Inferior parietal cortex (tissue), 1 donor: ENCODE data around the gene SLC25A34.

Experiments used
- DNase-seq: peaks from one replicate; pipeline ENCODE4 v3.0.0-alpha.2; 2016; ENCODE audit errors: extremely low spot score

Gene SLC25A34

DNA sequence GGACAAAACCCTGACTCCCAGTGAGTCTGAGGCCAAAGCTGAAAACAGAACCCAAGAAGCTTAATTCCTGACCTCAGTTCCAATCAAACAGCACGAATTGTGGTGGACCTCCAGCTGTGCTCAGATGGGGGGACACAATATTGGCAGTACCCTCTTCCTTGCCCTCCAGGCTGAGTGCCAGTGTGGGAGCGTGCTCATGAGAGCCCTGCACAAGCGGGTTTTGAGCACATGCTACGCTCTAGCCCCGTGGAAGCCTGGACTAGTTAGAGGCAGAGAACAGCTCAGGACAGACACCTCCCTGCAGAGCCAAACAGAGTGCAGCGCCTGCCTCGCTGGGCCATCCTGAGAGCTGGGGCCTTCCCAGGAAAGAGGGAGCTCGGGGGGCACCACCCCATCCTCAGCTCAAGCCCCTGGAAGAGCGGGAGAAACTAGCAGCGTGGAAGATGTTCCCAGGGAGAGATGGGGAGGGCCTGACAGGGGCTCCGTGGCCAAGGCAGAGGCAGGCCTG lies 2.8 kb upstream of the SLC25A34 start:
- no peak for DNase-seq

DNA sequence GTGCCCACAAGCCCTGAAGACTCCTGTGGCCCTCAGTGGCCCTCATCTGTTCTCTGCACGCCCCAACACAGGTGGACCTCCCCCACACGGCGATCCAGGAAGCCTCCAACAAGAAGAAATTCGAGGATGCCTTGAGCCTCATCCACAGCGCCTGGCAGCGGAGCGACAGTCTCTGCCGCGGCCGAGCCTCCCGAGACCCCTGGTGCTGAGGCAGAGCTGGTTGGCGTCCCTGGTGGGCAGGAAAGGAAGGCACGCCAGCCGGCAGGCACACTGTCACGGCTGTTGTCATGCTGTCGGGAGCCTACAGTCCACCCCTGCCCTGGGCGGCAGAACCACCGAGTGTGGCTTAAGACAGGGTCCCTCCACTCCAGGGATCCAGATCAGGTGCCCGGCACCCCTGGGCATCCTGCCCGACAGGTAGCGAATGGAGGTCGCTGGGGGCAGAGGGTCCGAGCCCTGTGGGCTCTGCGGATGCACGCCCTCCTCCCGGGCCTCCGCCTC lies 2.3 kb upstream of the SLC25A34 start:
- no peak for DNase-seq

DNA sequence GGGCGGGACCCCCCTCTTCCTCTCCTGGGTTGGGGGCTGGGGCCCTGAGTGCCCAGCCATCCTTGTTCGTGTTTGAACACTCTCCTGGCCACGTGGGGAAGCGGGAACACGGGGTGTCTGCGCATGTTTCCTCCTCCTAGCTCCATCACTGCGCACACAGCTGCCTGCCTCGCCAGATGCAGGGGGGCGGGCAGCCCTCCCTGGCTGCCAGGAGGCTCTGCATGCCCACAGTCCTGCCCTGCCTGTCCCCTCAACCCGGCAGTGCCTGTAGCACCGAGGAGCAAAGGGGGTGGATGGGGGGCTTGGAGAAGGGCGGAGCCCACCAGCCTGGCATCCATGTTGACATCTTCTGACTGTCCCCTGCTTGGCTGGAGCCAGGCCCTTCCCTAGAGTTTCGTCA lies 1.8 kb upstream of the SLC25A34 start:
- no peak for DNase-seq

DNA sequence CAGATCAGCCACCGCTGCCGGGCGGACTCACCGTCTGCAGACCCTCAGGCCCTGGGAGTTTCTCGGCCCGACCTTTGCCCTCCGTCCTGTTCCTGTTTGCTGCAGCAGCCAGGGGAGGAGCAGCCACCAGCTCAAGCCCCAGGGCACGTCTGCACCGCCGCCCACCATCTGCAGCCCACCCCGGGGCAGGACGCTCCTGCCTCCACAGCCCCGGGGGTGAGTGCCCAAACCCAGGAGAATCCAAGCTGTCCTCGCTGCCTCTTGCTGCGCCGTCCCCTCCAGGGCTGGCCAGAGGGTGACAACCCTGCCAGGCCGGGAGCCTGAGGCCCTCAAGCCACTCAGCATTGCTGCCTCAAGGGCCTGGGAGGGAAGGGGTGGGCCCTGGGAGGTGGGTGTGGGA lies 1.2 kb upstream of the SLC25A34 start:
- DNase-seq = no peak

DNA sequence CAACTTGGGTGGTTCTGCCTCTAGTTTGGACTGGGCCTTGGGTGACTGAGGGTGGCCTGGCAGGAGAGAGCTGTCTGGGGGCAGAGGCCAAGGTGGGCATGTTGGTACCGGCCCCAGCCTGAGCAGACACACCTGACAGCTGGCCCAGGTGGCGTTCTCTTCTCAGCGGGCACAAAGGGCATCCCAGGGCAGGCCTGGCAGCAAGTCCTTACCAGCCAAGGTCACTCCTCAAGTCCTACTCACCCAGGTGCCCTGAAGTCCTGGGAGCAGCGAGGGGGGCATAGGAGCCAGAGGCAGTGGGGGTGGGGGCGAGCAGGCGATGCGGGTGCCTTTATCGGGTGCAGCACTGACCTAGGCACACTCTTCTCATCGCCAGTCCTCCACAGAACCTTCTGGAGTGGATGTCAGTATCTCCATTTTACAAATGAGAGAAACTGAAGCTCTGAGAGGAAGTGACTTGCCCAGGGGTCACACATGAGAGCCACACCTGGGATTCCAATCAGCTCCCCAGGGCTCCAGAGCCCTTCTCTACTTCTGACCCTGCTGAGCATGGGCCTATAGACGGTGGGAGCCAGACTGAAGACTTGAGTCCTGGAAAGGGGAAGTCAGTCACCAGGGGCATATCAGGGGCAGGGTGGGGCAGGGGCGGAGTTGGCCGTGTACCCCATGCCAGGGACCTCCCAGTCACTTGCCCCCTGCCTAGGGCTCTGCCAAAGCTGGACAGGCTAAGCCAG lies 587 bp upstream of the SLC25A34 start:
- DNase-seq = no peak

DNA sequence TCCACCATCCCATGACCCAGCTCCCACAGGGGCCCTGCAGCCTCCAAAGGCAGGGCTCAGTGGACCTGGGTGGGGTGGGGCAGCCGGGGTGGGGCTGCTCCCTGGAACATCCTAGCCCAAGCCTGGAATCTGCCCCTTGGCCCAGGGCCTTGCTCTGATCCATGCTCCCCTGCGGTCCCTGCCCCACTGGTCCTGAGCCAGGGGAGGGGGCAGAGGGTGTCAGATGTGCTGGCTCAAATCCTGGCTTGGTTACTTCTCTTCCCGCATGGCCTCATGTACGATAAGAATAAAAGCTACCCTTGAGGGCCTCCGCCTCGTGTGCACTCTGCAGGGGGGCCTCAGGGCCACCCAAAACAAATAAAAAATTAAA lies 819 bp downstream of the SLC25A34 start:
- no peak for DNase-seq

DNA sequence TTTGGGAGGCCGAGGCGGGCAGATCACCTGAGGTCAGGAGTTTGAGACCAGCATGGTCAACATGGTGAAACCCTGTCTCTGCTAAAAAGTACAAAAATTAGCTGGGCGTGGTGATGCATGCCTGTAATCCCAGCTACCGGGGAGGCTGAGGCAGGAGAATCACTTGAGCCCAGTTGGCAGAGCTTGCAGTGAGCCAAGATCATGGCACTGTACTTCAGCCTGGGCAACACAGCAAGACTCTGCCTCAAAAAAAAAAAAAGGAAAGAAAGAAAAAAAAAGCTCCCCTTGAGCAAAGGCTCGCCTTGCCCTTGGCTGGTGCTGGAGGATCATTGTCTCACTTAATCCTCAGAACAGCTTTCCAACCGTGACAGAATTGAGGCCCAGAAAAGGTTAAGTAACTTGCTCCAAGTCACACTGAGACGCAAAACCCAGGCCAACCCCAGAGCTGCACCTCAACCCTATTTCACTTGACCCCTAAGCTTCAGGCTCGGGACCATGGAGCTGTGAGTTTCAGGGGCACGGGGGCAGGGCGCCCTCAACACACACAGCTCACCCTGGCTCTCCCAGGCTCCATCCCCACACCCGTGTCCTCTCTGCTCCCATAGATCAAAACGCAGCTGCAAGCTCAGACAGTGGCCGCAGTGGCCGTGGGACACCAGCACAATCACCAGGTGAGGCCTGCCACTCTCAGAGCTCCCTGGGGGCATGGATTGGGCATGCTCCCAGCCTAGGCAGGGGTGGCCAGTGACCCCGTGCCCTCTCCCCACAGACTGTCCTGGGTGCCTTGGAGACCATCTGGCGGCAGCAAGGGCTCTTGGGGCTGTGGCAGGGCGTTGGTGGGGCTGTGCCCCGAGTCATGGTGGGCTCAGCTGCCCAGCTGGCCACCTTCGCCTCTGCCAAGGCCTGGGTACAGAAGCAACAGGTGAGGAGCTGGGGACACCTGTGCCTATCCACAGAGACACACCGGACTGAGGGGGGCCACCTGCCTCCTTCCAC lies 1.6 kb downstream of the SLC25A34 start:
- no peak for DNase-seq

DNA sequence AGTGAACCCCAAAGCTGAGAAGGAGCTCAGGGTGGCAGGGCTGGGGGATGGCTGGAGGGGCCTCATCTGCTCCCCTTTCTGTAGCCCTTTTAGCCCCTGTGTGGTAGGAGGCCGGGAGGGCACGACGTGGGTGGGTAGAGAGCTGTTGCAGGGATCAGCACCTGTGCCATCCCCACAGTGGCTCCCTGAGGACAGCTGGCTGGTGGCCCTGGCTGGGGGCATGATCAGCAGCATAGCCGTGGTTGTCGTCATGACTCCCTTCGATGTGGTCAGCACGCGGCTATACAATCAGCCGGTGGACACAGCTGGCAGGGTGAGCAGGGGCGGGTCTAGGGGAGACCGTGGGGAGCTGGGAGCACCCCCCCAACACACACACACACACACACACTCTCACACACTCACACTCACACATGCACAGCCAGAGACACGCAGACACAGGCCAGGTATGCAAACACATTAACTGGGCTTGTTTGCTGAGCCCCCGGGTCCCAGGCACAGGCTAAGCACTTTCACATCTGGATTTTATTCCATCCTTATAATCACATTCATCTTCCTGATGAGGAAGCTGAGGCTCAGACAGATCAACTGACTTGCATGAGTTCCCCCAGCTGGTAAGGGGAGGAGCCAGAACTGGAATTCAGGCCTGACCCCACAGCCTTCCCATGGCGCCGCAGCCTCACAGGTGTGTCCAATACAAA lies 2.5 kb downstream of the SLC25A34 start:
- no peak for DNase-seq

DNA sequence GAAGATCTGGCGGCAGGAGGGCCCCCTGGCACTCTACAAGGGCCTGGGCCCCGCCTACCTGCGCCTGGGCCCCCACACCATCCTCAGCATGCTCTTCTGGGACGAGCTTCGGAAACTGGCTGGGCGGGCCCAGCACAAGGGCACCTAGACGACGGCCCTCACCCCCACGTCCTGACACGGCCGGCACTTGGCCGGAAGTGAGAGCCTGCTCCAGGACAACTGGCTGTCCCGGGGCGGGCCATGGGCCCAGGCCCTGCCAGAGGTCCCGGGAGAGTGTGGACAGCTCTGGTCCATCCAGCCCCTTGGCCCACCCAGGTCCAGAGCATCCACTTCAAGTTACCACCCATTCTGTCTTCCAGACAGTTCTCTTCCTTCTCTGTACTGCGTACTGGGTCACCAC lies 3.2 kb downstream of the SLC25A34 start:
- no peak for DNase-seq

DNA sequence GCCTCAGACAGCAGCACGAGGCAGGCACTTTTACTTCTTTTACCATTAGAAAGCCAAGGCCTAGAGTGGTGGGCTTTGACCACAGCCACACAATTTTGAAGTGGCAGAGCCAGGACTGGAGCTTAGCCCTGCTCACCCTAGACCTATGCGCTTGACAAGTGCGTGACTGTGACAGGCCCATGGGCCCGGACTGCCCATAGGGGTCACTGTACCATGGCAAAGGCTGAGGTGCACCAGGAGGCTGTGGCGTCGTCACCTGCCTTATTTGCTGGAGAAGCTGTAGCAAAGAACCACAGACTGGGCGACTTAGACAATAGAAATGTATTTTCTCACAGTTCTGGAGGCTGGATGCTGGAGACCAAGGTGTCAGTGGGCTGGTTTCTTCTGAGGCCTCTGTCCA lies 3.7 kb downstream of the SLC25A34 start:
- DNase-seq = no peak

DNA sequence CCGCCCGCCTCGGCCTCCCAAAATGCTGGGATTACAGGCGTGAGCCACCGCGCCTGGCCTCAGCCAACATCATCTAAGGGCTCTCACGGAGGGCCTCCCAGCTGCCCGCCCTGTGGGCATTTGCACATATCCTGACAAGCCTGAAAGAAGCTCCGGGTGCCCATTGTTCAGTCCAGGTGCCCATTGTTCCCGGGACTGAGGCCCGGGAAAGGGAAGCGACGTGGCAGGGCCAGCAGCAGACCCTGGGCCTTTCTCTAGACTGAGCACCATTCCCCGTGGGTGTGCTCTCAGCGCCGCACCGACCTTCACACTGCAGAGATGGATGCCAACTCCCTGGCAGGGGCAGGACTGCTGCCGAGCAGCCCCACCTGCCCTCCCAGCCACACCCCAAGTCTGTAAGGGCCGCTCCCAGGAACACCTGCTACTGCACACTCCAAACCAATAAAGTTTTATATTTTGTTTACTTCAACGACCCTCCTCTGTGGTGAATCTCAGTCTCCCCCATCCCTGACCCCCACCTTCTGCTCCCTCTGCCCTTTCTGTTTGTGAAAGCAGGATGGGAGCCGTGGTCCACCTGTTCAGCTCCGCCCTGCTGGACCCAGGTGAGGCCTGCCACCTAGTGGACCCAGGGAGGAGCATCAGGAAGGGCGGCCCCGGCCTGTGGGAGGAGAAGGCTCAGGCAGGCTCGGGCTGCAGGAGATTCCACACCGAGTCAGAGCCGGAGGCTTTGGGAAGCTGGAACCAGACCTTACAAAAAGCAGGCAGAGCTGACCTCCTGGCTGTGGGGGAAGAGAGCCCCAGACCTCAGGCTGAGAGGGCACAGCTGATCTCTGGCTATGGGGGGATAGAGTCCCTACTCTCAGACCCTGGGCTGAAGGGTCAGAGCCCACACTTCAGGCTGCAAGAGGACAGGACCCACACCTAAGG lies 5.1 kb downstream of the SLC25A34 start:
- DNase-seq = peak; percentile 69

DNA sequence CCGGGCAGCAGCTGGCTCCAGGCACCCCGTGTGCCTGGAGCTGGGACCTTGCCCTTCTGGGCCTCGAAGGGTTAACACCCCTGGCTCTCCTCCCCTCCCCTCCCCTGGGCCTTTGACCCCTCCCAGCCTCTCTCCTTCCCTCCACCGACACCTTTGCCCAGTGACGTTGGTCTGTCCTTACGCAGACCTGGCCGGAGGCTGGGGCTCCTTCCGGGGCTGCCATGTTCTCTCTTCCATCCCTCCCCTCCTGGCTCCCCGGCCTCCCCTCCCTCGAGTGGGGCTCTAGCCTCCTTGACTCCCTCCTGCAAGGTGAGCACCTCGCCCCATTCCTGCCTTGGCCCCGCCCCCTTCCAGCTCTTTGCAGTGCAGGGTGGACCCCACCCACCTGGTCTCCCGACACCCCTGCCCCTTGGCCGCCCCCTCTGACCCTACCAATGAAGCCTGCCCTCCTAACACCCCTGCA lies 6.3 kb downstream of the SLC25A34 start, which contains the start of gene TMEM82:
TMEM82 (plus strand) TSS at position 161 of the 463 bp plus-strand sequence; CDS start at position 222, 61 bp downstream.
- DNase-seq = no peak

DNA sequence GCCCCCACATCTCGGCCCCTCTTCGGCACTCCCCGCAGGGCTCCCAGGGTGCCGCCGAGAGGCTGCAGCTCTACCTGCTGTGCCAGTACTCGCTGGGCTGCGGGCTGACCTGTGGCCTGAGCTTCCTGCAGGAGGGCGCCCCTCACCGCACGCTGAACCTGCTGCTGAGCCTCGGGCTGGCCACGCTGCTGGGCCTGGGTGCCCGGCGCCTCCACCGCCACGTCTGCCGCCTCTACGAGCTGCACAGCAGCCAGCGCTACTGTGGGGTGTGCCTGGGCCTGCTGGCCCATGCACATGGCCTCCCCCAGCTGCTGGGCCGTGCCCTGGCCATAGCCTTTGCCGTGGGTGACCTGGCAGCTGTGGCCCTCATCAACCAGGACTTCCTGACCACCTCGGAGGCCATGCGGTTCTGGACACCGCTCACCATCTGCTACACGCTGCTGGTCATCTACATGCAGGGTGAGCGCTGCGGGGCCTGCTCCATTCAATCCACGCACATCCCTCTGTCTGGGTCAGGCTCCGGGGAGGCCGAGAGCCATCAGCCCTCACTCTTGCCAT lies 8.1 kb downstream of the SLC25A34 start:
- DNase-seq = no peak

DNA sequence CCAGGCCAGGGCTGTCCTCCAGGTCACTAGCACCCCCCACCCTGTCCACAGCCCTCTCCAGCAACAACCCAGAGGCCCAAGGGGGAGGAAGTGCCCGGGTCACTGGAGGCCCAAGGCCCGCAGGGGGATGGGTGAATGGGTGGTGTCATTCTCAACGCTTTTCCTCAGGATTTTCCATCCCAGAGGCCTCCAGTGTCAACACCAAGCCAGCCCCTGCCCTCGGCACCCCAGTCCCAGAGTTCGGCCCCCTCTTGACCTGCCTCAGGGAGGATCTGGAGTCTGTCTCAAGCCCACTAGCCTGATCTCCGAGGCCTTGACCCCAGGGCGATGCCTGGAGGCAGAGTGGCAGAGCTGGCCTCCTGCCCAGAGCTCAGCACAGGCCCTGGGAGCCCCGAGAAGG lies 11.3 kb downstream of the SLC25A34 start:
- no peak for DNase-seq

DNA sequence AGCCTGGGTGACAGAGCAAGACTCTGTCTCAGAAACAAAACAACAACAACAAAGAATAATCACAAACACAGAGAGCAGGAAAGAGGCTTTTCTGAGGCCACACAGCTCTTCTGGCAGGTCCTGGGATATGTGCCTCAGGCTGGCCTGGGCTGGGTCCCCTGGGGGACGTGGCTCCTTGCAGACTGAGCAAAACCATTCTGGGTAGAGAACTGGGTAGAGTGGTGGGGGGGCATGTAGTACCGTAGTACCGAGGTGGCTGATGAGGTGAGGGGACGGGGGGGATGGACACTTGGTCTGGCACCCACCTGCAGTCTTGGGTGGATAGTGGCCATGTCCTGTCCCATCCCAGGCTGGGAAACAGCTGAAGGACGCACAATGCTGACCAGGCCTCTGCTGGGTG lies 12.2 kb downstream of the SLC25A34 start:
- no peak for DNase-seq

DNA sequence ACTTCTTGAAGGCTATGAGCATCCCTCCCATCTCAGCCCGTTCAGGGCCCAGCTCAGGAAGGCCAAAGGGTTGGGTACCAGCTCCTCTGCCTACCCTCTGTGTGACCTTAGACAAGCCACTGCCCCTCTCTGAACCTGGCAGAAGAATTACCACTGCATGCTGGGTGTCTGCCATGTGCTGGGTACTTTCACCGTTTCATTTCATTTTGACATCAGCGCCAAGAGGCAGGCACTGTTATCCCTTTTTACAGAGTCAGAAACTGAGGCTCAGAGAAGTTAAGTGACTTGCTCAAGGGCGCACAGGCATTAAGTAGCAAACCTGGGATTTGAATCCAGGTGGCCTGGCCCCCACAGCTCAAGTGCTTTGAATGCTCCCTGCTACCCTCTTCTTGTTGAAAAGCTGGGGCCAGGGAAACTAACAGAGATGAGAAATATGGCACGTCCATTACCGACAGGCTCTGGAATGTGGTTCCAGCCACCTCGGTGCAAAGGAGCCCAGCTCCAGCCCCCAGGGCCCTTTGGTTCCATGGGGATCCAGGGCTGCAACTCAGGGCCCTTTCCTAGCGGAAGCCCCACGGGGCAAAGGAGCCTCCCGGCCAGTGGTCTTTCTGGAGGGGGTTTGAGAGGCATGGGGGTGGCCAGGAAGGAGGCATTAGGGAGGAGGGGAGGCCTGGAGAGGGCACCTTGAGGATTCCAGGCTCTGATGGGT lies 12.8 kb downstream of the SLC25A34 start:
- no peak for DNase-seq

DNA sequence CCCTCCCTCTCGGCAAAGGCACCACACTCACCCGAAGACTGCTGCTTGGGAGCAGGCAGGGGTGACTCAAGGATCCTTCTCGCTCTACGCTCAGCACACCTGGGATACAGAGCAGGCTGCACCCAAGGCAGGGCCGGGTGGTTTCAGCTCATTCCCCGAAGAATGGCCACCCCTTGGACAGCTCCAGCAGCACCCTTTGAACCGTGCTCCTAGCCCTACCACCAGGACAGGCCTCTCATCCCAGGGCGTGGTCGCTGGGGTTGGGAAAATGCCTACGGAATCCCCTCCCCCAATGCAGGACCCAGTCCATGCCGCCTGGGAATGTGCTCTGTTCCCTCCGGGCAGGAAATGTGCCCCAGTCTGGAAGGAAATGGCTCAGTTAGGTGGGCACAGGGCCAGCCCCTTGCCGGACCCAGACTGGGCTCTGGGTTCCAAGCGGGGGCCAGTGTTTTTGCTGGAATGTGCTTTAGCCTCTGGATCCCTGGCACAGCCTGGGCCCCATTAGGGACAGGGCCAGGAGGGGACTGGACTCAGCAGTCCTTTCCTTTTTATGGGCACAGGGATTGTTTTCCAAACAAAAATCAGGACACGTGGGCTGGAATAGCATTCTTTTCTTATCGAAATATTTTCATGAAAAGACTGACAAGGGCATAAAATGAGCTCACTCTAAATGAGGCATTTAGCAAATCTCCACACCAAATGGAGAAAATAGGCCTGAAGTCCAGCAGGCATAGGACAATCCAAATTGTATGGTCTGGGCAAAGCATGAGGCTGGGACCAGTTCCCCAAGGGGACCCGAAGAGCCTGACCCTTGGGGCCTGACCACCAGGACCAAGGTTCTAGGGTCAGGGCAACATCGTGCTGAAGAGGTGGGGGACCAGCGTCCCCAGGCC lies 13.6 kb downstream of the SLC25A34 start:
- DNase-seq = no peak

DNA sequence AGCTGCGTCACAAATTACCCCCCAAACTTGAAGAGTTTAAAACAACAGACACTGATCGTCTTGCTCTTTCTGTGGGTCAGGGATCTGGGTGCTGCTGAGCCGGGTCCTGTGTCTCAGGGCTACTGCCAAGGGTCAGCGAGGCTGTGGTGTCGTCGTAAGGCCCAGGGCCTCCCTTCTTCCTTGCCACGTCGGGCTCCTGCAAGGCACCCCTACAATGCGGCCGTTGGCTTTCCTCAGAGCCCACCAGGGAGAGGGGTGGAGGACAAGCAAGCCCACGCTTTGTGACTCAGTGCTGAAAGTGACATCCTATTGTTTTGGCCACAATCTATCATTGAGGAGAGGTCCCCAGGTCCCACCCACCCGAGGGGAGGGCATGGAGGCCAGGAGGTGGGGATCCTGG lies 14.9 kb downstream of the SLC25A34 start:
- no peak for DNase-seq

DNA sequence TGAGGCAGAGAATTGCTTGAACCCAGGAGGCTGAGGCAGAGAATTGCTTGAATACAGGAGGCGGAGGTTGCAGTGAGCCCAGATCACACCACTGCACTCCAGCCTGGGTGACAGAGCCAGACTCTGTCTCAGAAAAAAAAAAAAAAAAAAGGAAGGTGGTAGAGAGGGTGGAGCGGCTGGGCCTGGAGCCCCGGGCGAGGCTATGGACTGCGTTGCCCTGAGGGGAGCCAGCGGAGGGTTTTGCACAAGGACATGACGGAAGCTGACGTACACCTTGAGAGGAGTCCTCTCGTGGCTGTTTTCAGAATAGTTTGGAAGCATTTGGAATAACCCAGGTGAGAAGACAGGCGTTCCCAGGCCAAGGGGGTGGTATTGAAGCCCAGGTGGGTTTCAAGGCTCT lies 15.7 kb downstream of the SLC25A34 start:
- no peak for DNase-seq
